GM19397 (cell line): Measurements from ENCODE around the gene UGP2.
"Not testable (repeated sequence)": the region's sequence is repeated elsewhere in the genome, so short reads cannot be mapped to it uniquely, and the experiment has no call there.

Source experiments
- ATAC-seq: cut with Tn5 transposase; IDR thresholded peaks from one replicate; pipeline ENCODE4 v1.9.1; 2021; ENCODE audit warnings: mild to moderate bottlenecking, moderate library complexity; ENCODE audit not compliant: unreplicated experiment

UGP2 gene

DNA sequence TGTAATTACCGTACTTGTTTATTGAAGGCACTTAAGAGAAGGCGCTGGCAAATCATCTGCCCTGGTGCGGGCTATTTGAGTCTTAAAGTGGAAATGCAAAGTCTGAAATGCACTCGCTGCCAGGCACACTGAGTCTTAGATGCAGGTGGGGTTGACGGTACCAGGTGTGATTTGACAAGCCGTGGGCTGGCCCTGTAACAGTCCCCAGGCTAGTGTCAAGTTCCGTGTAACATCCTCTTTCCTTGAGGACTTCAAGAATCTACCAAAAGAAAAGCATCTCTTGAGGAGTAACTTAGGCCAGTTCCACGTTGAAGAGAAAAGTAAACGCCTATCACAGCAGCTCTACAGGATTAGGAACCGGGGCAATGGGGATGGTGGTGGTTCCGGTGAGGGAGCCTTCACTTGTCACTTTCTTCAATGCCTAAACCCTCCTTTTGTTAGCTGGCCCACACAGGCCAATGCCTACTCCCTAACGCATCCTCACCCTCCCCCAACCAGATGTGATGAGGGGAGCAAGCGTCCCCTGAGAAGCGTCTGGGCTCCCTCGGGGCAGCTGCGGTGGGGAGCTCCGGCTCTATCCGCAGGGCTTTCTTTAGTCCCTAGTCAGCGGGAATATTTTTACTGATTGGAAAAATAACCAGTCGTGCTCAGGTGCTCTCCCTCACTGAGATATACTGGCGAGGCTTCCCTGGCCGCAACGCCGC is 1.5 kb upstream of the UGP2 start:
- peak; percentile 39 for ATAC-seq

DNA sequence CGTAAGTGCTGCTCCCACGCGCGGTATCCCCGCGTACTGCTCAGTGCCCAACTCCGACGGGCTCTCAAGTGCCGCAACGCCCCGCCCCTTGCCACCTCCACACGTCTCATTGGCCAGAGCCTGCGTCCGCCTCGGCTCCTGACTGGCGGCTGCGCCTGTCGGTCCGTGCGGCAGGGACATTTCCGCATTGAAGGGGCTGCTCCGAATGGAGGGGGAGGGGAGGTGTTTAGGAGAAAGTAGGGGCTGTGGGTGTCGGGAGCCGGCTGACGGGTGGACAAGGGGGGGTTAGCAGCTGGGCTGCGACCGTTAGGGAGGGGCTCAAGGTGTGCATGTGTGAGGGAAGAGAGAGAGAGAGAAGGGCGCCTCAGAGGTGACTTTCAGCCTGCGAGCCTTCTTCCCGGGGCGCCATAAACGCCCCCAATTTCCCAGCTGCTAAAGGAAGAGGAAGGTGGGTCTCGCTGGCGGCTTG is 877 bp upstream of the UGP2 start:
- peak; percentile 96 for ATAC-seq

DNA sequence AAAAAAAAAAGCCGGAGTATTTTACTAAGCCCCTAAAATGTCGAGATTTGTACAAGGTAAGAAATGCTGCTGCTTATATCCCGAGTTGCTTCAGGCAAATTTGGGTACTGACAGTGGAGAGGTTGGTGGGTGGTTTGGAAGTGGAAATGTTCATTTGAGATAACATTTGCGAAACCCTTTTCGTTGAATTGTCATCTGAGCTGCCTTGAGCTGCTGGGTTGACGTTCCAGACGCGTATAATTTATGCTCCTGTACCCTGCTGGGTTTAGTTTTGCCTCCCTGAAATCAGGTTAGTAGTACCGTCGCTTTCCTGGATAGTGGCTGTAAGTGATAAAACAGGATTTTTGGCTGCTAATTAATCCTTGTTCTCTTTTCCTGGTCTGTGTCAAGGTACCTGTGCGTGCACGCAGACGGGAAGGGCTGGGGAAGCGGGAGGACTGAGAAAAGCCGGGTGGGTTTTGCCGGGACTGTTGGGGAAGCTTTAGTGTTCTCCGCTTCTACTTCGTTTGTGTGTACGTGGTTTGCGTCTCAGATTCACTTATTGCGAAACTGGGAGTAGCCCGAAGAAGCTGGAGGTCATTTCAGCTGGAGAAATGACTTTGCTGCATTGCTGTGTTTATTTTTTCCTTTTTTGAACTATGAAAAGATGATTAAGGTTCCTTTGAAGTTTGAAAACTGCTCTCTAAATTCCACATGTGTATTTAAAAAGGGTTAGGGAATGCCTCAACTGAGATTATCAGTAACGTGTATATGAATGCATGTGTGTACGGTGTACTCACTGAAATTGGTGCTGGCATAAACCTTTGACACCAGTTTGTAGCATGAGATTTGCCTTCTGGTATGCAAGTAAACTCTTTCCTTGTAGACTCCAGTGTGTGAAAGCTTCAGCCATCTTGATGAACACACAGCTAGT is 709 bp downstream of the UGP2 start:
- no peak for ATAC-seq

DNA sequence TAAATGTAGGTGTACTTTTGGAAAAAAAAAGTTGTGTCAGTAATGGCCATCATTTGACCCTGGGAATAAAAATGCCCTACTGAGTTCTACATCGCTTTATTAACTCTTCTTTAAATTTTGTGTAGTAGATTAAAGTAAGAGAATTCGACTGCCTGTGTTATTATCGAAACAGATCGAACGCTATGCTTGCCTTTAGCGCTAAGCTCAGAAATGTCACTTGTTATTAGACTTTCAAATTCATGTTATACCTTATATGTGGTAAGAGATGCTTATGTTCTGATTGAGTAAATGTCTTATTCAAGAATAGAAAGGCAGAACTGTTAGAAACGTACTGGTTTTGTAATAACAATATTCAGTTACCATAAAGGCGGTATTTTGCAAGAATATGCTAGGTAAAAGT is 1.4 kb downstream of the UGP2 start:
- no peak for ATAC-seq

DNA sequence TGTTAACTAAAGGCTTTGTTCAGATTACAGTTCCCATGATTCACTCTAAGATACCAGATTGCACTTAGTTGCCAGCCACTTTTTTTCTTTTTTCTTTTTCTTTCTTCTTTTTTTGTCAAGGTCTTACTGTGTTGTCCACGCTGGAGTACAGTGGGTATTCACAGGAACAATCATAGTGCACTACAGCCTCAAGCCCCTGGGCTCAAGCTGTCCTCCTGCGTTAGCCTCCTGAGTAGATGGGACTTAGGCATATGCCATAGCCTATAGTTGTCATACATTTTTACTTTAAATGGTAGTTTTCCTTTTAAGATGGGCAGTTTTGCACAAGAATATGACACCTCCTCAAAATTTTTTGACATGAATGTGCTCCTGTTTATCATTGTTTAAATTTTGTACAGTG is 2.1 kb downstream of the UGP2 start:
- ATAC-seq, result no peak

DNA sequence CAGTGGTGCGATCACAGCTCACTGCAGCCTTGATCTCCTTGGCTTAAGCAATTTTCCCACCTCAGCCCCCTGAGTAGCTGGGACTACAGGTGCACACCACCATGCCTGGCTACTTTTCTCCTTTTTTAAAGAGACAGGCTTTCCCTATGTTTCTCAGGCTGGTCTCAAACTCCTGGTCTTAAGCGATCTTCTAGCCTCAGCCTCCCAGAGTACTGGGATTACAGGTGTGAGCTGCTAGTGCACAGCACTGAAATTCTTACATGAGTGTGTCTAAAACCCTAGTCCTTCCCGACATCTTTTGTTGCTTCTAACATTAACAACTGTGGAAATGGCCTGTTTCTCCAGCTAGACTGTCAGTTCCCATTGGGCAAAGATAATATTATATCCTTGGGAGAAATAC is 2.9 kb downstream of the UGP2 start:
- ATAC-seq, result no peak

DNA sequence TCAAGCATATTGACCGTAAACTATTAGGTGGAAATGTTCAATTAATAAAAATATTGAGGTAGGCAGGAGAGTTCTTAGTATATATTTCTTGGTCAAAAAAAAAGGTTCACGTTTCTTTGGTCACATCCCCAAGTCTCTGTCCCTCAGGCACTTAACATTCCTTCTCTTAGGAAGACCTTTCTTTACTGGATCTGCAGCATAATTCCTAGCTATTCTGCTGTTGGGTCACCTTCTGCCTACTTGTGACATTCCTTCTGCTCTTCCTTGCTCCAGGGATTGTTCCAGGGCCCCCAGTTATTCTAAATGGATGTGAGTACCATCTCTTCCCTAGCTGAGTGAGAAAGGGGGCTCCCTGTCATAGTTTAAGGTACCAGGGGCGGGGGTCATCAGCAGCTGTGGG is 4.2 kb downstream of the UGP2 start:
- ATAC-seq, result no peak

DNA sequence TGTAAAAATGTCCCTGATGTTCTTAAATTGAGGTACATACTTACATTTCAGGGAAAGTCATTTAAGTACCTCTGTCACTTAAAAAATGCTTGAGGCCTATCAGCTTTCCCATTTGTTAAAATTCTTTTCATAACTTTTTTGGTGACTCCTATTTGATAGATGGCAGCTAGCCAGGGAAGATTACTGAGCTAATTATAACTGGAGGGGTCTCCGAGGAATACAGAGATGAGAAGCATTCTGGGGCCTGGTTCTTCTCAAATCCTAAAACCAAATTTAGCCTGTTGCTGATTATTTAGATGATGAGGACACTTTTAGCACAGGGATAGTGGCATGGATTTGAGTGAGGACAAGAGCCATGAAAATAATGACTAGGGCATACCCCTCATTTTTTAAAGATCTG is 4.8 kb downstream of the UGP2 start:
- ATAC-seq, result no peak

DNA sequence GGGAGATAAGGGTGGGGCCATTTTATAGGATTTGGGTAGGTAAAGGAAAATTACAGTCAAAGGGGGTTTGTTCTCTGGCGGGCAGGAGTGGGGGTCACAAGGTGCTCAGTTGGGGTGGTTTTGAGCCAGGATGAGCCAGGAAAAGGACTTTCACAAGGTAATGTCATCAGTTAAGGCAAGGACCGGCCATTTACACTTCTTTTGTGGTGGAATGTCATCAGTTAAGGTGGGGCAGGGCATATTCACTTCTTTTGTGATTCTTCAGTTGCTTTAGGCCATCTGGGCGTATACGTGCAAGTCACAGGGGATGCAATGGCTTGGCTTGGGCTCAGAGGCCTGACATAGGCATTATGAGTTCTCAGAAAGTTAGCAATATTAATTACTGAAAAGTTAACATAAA is 5.9 kb downstream of the UGP2 start:
- ATAC-seq, result not testable (repeated sequence)

DNA sequence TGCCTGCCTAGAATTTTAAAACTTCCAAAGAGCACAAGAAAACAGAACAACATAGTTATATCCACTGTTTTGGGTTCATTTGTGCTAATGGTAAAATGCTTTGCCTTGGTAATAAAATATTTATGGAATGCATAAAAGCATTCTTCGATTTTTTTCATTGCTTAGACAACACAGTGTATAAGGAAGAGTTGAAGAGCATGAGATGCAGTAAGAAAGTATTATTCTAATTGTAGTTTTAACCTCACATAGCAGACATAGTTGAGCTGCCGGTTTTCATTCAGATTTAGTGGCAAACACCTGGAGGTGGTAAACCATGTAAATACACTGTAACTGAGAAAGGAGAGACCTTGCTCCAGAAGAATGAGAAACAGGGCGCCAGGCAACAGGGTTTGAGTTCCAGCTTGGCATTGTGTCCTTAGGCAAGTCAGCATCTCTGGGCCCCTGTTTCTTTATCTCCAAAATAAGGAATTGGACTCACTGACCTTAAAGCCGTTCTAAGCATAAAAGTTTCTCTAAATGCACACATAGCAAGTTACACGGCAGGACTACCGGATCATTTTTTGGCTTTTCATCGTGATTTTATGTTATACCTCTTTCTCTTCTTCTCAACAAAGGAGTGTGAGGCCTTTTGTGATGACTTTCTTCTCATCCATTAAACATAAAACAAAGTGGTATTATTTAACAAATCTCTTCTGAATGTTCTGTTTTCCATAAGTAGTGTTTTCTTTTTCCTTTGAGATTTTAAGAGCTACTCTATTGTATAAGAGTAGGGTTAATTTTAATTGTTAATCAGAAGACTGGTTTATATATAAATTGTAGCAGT is 7.9 kb downstream of the UGP2 start:
- ATAC-seq, result no peak

DNA sequence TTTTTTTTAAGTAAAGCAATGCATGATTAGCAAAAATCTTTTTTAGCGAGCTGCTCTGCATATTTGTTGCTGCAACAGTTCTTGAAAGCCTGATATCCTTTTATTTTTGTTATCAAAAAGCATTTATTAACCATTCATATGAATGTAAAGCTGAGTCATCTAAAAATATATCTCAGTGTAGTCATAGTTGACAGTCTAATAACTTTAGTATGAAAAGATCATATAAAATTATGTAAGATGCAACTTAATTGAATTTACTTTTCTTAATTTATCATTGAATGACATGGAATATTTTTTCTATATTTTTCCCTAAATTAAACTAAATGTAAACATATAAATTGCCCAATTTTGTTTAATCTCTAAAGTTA is 8.5 kb downstream of the UGP2 start:
- ATAC-seq, result no peak

DNA sequence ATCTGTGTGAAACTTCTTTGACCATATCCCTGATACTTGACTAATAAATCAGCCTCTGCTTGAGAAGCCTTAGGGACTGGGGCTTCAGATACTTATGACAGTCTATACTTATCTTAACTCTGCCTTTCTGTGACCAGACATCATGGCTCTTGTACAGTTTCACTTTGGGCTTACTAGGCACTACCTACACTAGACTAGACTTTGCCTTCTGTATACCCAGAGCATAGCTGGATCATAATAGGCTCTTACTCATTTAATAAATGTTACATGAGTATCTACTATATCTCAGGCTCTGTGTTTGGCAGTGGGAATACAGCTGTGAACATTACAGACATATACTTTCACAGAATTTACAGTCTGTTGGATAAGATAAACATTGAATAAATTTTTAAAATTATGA is 9.0 kb downstream of the UGP2 start:
- ATAC-seq, result no peak

DNA sequence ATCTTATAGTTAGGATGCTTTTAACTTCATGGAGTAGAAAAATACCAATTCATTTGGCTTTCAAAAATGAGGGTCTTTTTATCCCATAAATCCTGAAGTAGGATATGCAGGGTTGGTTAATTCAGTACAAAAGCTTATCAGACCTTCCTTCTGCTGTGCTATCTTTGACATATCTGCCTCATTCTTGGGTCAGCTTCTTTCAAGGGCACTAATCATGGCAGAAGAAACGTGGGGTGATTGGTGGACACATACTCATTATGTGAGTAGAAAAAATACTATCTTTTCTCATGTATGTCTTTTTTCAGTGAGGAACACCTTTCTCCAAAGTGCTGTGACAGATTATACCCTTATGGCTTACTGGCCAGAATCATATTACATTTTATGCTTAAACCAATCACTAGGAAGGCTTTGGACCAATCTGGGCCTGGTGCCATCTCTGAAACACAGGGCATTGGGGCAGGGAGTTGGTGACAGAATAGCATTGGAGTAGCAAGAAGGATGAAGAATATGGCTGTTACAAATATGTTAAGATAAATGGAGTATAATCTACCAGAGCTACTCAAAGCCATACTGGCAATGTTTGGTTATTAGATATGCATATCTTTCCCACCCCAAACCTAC is 10.1 kb downstream of the UGP2 start:
- no peak for ATAC-seq

DNA sequence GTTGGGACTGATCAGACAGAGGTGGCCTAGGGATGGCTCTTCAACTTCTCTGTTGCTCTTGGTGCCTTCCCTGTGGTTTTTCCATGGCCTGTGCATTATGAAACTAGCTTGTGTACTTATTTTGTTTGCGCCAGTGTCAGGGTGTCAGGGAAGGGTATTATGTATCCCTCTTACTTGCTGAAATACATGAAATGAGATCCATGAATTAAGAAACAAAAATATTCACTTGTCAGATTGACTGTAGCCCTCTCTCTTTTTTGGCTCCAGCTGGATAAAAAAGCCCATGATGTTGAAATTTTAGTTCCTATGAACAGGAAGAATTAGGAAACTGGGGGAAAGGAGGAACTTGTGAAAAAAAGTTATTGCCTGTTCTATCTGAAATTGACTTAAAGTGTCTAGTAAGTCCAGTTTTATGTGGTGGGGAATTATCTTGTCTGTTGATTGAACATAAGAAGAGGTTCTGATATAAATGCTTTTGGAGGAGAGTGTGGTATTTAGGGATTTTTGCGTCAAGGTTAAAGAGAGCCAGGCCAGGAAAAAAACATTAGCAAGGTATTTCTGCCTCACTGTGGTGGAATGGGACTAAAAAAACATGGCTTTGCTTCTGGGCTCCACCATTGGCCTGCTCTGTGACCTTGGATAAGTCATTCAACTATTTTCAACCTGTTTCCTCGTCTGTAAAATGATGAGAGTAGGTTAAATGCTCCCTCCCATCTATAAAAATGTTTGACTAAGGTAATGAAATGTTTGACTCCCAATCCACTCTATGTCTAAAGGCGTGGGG is 12.0 kb downstream of the UGP2 start:
- no peak for ATAC-seq

DNA sequence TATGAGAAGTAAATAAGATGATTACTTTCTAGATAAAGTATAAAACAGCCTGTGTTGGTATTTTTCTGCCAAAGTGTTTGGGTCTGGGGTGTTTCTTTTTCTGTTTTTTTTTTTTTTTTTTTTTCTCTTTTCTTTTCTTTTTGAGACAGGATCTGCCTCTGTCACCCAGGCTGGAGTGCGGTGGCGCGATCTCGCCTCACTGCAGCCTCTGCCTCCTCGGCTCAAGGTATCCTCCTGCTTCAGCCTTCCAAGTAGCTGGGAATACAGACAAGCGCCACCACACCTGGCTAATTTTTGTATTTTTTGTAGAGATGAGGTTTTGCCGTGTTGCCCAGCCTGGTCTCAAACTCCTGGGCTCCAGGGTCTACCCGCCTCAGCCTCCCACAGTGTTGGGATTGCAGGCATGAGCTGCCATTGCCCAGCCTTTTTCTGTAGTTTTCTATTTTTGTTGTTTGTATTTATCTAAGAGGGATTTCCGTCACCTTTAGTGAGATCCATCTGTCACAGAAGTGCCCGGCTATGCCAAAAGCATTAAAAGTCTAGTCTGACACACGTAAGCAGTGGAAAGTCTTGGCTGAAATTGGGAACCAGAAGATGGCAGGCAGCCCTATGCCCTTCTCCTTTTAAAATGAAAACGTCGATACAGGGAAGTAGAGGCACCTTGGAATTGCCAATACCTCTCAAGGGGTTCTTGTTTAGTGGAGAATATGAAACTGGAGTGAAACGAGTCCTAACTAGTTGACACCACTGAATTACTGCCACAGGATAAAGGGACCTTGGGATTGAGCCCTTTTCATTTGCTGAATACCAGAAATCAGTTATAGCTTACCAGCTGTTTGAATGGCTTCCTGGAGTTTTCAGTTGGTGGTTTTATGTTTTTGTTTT is 14.0 kb downstream of the UGP2 start:
- no peak for ATAC-seq

DNA sequence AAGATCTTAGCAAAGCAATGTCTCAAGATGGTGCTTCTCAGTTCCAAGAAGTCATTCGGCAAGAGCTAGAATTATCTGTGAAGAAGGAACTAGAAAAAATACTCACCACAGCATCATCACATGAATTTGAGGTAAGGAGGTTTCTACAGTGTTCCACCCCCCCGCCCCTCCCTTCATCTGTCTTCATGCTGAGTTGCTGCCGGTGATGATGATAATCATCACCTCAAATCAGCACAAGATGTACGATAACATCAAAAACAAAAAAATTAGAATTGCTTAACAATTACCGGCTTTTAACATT is 14.6 kb downstream of the UGP2 start:
- ATAC-seq, result no peak

DNA sequence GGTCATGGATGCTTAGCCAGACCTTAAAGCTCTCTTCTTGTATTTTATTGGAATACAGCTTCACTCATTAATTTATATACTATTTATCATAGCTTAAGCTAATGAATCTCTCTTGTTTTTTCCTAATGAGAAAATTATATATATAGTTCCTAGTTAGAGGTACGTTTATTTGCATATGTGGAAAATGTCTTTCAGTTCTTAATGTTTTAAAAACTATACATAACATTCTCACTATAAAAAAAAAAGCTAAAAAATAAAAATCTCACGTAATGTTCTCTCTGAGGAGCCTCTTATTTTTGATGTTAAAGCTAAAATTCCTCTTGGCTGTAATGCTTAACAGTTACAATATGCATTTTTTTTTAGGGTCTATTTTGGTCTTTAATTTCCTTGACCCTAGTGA is 16.6 kb downstream of the UGP2 start:
- no peak for ATAC-seq

DNA sequence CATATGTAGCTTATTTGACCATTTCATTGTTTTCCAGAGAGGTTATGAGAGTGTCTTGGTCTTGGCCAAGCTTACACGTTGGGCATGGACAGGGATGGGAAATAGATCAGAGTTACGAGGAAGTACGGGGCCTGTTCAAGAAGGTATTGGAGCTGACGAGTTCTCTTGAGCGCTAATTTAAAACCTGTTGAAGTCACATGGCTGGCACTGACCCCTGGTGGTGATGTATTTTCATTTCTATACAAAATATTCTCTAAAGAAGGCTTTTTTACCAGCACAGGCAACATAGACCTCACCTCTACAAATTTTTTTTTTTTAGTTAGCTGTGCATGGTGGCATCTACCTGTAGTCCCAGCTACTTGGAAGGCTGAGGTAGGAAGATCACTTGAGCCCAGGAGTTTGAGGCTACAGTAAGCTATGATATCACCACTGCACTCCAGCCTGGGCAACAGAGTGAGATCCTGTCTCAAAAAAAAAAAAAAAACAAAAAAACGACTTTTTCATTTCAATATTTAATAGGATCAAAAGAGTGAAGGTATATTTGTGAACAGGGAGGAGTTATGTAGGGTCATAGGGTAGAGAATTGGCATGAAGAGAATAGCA is 19.6 kb downstream of the UGP2 start:
- peak; percentile 61 for ATAC-seq

DNA sequence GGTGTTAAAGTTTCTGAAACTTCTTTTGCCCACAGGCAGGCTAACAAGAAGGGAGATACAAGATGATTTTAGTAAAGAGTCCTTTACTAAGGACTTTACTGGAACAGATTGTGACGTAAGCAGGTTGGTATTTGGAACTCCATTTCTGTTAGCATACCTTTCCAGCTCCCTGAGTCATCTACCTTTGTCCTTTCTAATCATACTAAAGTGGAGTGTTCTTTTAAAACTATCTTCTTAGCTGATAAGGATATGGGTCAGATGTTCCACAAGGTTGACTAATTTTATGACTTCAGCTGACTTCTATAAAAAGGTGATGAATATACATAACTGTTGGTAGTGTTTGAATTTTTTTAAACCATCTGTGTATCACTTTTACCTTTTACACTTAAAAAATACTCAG is 21.1 kb downstream of the UGP2 start:
- no peak for ATAC-seq
